ENCODE results near the gene BCO2.

BCO2 gene

GRCh38 chr11:112219476-112220232 is 44.3 kb downstream of the BCO2 start:
- DNase-seq, result peak; percentile 36

GRCh38 chr11:112221274-112221835 is 46.0 kb downstream of the BCO2 start:
- no peak for DNase-seq

DNA sequence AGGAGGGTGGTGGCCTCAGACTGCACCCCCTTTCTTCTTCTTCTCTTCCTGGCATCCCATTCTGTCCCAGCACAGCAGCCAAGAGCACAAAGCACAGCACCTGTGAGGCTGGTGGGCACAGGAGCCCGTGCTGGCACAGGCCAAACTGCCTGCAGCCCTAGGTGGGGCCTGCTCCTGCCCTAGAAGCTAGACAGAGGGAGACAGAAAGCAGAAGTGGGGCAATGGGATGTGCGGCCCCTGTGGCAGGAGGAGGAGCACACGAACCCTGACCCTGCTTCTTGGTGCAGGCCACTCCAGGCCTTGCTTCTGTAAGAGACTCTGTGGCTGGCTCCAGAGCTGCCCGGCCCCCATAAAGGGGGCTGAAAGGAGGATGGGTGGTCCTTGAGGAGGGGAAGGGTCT is 47.0 kb downstream of the BCO2 start:
- DNase-seq, result no peak

- DNase-seq, result no peak
Observed at GRCh38 chr11:112223121-112223520, 47.8 kb downstream of the BCO2 start.

DNA sequence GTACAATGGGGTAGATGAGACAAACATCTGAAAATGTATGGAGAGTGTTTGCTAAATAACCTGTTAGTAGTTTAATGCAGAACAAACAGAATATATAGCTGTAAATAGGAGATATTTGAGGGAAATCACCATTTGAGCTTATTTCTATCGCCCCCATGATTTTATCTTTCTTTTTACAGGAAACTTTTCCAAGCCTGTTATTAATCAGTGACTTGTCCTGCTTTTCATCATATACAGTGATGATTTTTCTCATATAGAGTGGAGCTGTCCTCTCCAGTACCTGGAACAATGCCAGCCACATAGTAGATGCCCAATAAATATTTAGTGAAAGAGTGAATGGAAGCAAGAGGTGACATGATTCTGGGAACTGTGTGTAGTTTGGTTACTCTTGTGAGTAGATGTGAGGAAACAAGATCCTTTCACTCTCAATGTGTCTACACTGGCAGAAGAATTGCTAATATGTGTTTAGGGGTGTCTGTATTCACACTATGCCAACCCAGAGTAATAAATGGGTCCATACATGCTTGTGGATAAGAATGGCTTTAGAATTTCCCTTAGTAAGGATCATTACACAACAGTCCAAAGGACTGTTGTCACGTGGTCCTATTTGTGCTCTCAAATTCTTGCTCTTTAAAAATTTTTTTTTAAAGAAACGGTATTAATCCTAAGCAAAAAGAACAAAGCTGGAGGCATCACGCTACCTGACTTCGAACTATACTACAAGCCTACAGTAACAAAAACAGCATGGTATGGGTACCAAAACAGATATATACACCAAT is 48.6 kb downstream of the BCO2 start:
- DNase-seq, result no peak

GRCh38 chr11:112225753-112226061 is 50.4 kb downstream of the BCO2 start:
- no peak for DNase-seq

- DNase-seq, result peak; percentile 92
Observed at GRCh38 chr11:112226062-112226830, 50.9 kb downstream of the BCO2 start, which contains the start of gene PTS. Gene PTS, plus strand, starts transcription at chr11:112226428. Its CDS starts 16 bp downstream, at chr11:112226444.

- peak; percentile 27 for DNase-seq
Observed at GRCh38 chr11:112226831-112227401, 51.6 kb downstream of the BCO2 start.

- DNase-seq, result no peak
Observed at GRCh38 chr11:112227471-112227870, 52.2 kb downstream of the BCO2 start.

DNA sequence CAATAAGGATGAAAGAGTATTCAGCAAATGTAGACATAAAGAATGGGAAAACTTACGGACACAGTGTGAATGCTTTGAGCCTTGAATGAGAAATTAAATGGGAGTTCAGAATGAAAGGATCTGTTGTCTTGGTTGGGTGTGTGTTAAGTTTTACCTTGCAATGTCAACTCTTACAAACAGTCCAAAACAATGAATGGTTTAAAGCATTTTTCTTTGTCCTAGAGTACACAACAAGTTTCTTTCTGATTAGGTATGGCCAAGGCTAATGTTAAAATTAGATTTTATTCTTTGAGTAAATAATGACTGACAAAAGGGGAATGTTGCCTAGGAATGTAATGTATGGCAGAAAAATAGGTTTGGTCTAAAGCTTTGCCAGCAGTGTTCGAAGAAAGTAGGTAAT is 53.4 kb downstream of the BCO2 start:
- DNase-seq, result no peak

GRCh38 chr11:112229159-112229558 is 53.8 kb downstream of the BCO2 start:
- no peak for DNase-seq

DNA sequence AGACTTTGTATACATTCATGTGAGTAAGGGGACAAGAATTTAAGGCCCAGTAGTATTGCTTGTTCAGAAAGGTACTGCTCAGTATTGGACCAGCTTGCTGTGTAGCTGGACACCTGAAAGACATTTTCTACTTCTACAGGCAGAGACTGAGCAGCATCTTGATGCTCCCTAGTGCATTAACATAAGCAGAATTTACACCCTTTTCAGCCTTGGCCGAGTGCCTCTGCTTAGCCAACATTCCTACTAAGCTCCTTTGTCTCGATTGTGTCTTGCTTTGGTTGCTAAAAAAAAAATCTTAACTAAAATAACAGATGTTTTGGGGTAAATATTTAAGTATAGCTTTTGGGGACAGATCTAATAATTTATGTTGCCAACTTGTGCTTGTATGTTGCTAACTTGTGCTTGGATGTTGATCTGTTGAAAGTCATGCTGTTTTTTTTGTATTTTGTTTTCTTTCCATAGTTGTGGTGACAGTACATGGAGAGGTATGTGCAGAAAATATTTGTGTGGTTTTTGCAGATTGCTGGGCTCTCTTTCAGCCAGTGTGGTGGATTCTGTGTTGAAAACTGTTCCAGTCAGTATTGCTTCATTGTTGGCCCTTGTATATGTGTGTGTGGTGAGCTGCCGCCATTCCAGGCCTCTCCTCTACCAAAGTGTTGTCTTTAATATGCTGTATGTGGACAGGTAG is 54.6 kb downstream of the BCO2 start:
- no peak for DNase-seq

GRCh38 chr11:112231952-112232351 is 56.6 kb downstream of the BCO2 start:
- DNase-seq, result no peak

DNA sequence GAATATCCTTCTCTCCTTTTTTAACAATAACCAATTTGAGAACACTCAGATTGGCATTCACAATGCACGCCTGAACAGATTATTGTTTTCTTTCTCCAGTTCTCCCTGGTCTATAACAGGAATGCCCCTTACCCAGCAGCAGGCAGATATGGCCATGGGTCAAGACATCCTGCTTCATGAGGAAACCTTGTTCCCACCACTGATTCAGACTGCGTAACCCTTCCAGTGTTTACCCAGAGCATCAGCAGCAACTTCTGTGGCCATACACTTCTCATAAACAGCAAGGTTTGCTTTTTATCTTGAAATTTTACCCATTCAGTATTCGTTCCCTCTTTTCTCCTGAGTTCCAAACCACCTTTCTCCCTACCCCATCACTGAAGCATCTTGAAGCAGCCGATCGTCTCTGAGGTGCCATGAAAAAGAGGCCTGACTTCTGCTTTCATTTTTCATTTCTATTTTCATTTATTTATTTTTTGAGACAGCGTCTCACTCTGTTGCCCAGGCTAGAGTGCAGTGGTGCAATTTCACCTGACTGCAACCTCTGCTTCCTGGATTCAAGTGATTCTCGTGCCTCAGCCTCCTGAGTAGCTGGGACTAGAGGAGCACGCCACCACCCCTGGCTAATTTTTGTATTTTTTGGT is 60.6 kb downstream of the BCO2 start:
- DNase-seq, result no peak

DNA sequence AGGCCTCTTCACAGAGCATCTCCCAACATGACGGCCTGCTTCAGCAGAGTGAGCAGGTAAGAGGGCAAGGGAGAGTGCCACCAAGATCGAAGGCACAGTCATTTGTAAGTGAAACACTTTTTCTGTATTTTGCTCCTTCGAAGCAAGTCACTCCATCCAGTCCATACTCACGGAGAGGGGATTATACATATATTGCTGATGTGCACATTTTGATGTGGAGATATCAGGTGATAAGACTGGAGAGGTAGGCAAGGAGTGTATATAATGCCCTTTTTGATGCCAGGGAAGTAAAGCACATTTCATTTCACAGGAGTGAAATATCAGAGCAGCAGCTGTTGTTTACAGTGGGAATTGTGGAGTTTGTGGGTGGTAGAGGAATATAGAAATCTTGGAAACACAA is 62.1 kb downstream of the BCO2 start:
- DNase-seq, result no peak

DNA sequence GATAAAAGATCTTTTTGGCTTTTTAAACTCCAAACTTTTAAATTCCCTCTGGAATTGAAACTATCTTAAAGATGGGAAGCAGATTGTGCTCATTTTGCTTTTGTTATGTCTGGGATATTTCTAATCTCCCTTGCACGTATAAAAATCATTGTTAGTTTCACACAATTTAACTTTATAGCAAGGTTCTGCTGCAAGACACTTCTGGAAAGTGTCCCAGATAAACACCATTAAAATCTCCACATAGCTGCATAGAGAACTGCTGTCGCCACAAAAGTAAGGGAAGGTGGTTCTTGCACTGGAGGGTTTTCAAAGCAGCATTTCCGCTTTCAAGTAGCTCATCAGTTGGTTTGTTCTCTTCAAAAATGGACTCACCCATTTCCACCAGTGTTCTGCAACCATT is 62.7 kb downstream of the BCO2 start:
- no peak for DNase-seq

DNA sequence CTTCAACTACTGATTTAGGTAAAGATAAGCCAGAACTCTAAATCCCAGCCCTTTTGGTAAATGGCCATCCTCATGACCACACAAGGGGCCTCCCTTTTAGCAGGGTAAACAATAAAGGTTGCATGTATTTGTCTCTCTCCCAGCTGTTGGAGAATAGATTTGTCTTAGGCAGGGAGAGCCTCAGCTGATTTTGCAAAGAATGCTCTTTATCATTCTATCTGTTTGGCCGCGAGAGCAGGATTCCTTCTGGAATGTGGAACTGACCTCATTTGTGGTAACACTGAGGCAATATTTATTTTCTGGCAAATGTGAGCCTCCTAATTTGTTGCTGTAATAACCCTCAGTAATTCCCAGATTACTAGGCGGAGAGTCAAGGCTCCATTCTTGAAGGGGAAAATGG is 66.2 kb downstream of the BCO2 start:
- DNase-seq, result no peak

GRCh38 chr11:112247201-112247600 is 71.9 kb downstream of the BCO2 start:
- DNase-seq, result no peak

GRCh38 chr11:112248201-112248600 is 72.9 kb downstream of the BCO2 start:
- DNase-seq, result no peak

- DNase-seq, result no peak
Observed at GRCh38 chr11:112249871-112250610, 74.7 kb downstream of the BCO2 start.

DNA sequence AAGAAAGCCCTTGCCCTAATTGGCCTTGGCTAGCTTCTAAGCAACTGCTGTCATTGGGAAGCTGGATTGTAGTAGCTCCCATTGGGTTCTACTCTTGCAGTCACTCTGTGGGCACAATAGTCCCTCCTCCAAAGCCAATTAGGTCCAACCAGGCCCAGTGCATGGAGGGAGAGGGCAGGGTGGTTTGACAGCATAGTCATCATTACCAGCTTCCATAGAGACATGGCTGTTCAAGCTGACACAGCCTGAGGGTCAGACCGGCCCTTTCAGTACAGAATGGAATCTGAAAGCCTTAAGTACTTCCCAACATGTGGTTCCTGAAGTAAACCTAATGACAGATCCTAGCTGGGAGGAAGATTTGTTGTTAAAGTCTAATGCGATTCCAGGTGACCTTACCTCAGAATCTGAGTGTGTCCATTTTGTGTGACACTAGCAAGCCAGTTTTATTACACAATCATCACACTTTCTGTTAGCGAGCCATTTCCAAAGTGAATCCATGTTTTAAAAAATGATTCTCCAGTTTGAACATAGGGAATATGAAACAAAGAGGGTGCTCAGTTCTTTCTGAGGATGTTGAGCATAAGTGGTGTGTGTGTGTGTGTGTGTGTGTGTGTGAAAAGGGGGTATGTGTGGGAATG is 78.4 kb downstream of the BCO2 start:
- no peak for DNase-seq

All from right hindlimb (tissue), 1 donor.